ENCODE data around the gene CX3CR1. TPM values are rescaled to one million over a fixed set of nuclear protein-coding genes. Genes with fewer than 3 reads are reported as not detected.

Gene CX3CR1
- total RNA-seq, 1 donor from 2014 or later = 4.2 TPM

DNA sequence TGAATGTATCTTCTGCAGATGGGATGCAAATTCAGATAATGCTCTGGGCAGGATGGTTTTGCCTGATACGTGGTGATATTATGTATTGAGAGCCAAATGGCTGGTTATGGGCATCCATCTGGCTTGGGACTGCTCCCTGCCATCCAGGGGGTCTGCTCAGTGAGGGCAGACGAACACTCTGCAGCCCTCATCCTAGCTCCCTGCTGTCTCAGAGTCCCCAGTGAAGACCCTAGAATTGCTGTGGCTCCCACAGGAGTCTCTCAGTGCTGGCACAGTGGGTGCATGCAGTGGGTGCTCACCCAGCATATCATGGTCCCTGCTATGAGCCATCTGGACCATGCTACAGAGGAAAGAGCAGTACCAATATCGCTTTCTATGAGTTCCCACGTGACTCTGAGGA is 10.3 kb downstream of the CX3CR1 start:
- H3K27me3 Mint-ChIP-seq (ENCODE audit: unreplicated experiment) = peaks cover 7% of the 10 kb centered on the region
- no peak overlapping the region for H3K4me3 Mint-ChIP-seq (ENCODE audit: unreplicated experiment)
- H3K27ac Mint-ChIP-seq (ENCODE audit: unreplicated experiment) = no peak overlapping the region
- TF ChIP-seq, protein P1, sequence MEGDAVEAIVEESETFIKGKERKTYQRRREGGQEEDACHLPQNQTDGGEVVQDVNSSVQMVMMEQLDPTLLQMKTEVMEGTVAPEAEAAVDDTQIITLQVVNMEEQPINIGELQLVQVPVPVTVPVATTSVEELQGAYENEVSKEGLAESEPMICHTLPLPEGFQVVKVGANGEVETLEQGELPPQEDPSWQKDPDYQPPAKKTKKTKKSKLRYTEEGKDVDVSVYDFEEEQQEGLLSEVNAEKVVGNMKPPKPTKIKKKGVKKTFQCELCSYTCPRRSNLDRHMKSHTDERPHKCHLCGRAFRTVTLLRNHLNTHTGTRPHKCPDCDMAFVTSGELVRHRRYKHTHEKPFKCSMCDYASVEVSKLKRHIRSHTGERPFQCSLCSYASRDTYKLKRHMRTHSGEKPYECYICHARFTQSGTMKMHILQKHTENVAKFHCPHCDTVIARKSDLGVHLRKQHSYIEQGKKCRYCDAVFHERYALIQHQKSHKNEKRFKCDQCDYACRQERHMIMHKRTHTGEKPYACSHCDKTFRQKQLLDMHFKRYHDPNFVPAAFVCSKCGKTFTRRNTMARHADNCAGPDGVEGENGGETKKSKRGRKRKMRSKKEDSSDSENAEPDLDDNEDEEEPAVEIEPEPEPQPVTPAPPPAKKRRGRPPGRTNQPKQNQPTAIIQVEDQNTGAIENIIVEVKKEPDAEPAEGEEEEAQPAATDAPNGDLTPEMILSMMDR (IDR thresholded peaks at IDR 0.05; ENCODE audit: unreplicated experiment) = no peak
- H3K4me1 Mint-ChIP-seq (ENCODE audit: unreplicated experiment) = peaks cover 14% of the 10 kb centered on the region
- DNase-seq (ENCODE audit: low spot score) = no peak
- no peaks in the 10 kb centered on the region for H3K36me3 Mint-ChIP-seq (ENCODE audit: low read depth, unreplicated experiment)
- no peaks in the 10 kb centered on the region for H3K9me3 Mint-ChIP-seq (ENCODE audit: unreplicated experiment)

DNA sequence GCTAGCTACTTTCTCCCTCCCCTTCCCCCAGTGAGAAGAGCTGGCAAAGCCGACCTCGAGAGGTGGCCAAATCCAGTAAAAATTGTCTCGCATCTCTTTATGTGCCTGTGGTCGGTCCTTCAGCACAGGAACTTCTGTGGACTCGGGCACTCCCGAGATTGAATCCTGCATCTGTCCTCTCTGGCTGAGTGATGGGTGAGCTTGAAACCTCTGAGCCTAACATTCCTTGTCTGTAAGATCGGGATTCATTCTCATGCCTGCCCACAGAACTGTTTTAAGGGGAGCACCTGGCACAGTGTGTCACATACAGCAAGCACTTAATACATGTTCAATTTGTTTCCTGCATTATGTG is 11.3 kb downstream of the CX3CR1 start:
- Mint-ChIP-seq H3K36me3 (ENCODE audit: low read depth, unreplicated experiment) (peaks cover 3% of the 10 kb centered on the region), H3K9me3 (ENCODE audit: unreplicated experiment) (no peaks in the 10 kb centered on the region), H3K27ac (ENCODE audit: unreplicated experiment) (no peak overlapping the region), H3K4me1 (ENCODE audit: unreplicated experiment) (peaks cover 14% of the 10 kb centered on the region), H3K27me3 (ENCODE audit: unreplicated experiment) (peaks cover 7% of the 10 kb centered on the region), H3K4me3 (ENCODE audit: unreplicated experiment) (no peak overlapping the region)
- no peak for DNase-seq (ENCODE audit: low spot score)
- TF ChIP-seq, protein P1 (IDR thresholded peaks at IDR 0.05; ENCODE audit: unreplicated experiment) = no peak

DNA sequence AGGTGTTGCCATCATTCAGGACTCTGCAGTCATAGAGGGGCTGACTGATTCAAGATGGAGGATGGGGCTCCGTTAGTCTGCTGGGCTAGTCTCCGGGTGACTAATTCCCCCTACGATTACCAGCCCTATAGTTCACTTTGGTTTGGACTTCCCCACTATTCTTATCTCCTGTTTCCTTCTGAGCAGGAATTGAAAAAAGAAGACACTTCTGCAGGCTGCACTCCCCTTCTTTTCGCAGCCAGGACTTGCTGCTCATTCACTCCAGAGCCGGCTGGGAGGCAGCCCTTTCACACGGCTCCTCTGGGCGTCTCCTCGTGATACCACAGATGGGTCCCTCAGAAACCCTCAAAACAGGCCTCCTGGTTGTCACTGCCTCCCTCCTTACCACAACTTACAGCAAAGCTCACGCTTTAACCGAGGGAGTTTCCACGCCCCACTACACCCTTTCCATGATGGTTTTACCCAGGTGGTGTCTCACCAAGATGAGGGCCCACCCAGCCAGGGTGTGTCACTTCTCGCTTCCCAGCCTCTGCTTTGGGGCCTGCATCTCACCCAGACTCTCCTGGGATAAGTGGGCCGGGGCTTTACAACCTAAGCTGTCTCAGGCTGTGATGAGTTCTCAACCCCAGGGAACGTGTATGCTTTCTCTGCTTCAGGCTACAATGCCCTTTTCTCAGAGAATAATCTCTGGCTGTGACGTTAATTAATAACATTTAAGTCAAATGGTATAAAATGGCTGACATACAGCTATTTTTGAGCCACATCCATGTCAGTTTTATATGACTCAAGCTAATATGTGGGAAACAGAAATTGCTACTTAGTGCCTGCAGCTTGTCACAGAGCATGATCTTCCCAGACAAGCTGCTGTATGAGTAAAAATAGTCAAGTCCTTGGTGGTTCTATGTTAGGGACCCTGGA is 11.9 kb downstream of the CX3CR1 start:
- no peak overlapping the region for H3K27ac Mint-ChIP-seq (ENCODE audit: unreplicated experiment)
- H3K27me3 Mint-ChIP-seq (ENCODE audit: unreplicated experiment) = peaks cover 7% of the 10 kb centered on the region
- no peak for DNase-seq (ENCODE audit: low spot score)
- peaks cover 3% of the 10 kb centered on the region for H3K36me3 Mint-ChIP-seq (ENCODE audit: low read depth, unreplicated experiment)
- no peaks in the 10 kb centered on the region for H3K9me3 Mint-ChIP-seq (ENCODE audit: unreplicated experiment)
- no peak overlapping the region for H3K4me3 Mint-ChIP-seq (ENCODE audit: unreplicated experiment)
- peaks cover 16% of the 10 kb centered on the region for H3K4me1 Mint-ChIP-seq (ENCODE audit: unreplicated experiment)
- TF ChIP-seq, protein P1 (IDR thresholded peaks at IDR 0.05; ENCODE audit: unreplicated experiment) = no peak

DNA sequence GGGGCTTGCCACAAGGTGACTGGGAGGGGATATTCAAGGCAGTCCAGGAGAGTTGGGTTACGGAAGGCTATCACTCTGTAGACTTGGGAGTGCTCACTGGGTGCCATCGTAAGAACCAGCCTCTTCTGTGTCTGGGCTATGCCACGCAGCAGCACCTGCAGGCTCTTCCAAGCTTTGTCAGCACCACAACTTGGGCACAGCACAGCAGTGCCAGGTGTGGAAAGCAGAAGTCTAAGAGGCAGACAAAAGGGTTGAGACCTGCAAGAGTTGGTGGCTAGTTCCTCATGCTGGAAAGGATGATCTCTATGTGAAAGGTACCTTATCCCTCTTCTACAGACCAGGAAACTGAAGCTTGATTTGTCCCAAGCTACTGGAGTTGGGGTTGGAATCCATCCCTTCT is 15.8 kb downstream of the CX3CR1 start:
- H3K27me3 Mint-ChIP-seq (ENCODE audit: unreplicated experiment) = peaks cover 4% of the 10 kb centered on the region

DNA sequence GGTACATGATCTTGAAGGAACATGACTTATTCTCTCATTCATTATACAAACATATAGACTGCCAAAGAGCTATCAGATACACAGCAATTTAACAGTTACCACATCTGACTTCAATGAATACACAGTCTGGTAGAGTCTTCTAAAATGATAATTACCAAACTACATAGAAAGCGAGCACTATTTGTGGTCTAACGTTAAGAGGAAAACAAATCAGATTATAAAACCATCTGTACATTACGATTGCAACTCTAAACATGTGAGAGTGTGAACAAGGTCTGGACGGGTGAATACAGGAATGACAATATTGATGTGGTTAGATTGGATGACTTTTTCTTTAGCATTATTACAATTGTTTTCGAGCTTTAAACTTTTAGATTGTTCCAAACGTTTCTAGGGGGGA is 16.3 kb downstream of the CX3CR1 start:
- Mint-ChIP-seq H3K9me3 (ENCODE audit: unreplicated experiment) (no peaks in the 10 kb centered on the region), H3K4me3 (ENCODE audit: unreplicated experiment) (no peak overlapping the region)
- no peak for DNase-seq (ENCODE audit: low spot score)

More for the DNA sequence above, 15.8 kb downstream of the CX3CR1 start:
- TF ChIP-seq, protein P1 (IDR thresholded peaks at IDR 0.05; ENCODE audit: unreplicated experiment) = no peak
- H3K4me3 Mint-ChIP-seq (ENCODE audit: unreplicated experiment) = no peak overlapping the region
- no peak overlapping the region for H3K27ac Mint-ChIP-seq (ENCODE audit: unreplicated experiment)
- no peak for DNase-seq (ENCODE audit: low spot score)
- peaks cover 3% of the 10 kb centered on the region for H3K36me3 Mint-ChIP-seq (ENCODE audit: low read depth, unreplicated experiment)
- peaks cover 8% of the 10 kb centered on the region for H3K4me1 Mint-ChIP-seq (ENCODE audit: unreplicated experiment)
- H3K9me3 Mint-ChIP-seq (ENCODE audit: unreplicated experiment) = no peaks in the 10 kb centered on the region

More for the DNA sequence above, 16.3 kb downstream of the CX3CR1 start:
- TF ChIP-seq, protein P1 (IDR thresholded peaks at IDR 0.05; ENCODE audit: unreplicated experiment) = no peak
- Mint-ChIP-seq H3K27ac (ENCODE audit: unreplicated experiment) (no peak overlapping the region), H3K27me3 (ENCODE audit: unreplicated experiment) (peaks cover 3% of the 10 kb centered on the region), H3K4me1 (ENCODE audit: unreplicated experiment) (peaks cover 7% of the 10 kb centered on the region), H3K36me3 (ENCODE audit: low read depth, unreplicated experiment) (peaks cover 3% of the 10 kb centered on the region)
